ENCODE measurements around the gene CYB5R4.

Gene CYB5R4

DNA sequence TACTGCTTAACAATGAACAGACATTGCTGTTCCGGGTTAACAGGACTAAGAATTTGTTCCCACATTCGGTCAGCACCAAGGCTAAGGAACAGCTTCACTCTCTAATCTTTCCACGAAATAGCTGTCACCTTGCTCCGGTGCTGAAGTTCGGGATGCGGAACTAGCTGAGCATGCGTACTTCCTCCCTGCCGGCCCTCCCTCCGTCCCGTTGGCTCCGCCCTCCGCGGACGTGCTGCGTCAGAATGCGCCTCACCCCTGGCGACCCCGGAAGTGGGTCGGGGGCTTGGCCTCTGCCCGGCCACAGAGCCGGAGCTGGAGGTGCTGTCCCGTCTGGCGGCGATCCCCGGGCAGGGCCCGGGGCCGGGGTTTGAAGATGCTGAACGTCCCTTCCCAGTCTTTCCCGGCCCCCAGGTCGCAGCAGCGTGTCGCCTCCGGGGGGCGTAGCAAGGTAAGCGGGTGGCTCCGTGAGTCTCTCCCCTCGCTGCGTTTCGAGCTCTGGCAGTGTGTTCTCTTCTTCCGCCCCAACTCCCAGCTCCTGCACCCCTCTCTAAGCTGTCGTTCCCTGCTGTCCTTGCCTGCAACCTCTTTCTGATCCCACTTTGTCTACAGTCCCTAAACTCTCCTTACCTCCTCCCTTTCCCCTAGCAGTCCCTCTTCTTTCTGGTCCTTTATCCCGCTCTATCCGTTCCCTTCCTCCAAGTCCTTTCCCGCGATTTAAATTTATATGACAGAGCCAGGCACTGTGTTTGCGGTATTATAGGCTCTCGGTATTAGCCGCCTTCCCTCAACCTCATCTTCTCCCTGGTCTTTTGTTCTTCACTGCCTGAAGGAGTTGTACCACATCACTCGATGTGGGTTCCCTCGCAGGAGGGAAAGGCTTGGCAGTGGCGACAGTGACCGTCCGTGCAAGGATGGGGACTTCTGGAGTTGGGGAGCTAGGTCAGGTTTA lies at the start of gene CYB5R4:
Gene CYB5R4 (plus strand): TSS at position 280 of the 949 bp plus-strand sequence. CDS start 94 bp downstream, at position 374.
- peak; percentile 90 for DNase-seq

DNA sequence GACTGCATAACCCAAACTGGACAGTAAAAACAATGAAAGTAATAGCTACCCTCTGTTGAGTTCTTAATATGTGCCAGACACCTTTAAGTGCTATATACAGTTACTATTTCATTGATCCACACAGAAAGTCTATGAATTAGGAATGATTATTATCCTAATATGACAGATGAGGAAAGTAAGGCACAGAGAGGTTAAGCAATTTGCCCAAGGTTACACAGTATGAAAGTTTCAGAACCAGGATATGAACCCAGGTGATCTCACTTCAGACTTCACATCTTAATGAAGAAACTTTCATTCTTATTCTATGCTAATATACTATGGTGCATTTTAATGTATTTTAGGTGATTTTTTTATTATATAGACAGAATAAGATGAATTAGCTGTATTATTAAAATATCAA lies 46.9 kb upstream of the CYB5R4 start:
- DNase-seq, result no peak

GRCh38 chr6:83815631-83816272 lies 43.7 kb upstream of the CYB5R4 start:
- DNase-seq, result no peak

GRCh38 chr6:83822629-83823169 lies 36.8 kb upstream of the CYB5R4 start:
- no peak for DNase-seq

DNA sequence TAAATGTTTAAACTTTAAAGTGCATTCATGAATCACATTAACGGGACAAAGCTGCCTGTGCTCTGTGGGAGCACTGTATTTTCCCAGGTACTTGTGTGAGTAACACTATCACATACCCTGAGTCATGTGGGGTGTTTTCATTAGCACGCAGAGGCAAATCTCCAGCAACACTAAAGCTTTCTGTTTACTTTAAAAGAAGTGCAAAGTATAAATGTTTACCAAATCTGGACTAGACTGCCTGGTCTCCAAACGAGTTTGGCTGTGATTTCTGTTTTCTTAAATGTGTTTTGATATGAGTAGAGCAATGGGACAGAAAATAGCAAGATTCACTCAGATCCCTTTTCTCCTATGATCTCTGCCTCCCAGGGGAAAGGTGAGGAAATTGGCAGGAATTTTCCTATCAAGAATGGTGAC lies 35.1 kb upstream of the CYB5R4 start:
- DNase-seq, result no peak

- DNase-seq, result no peak
Measured at GRCh38 chr6:83824831-83825230, 34.7 kb upstream of the CYB5R4 start.

DNA sequence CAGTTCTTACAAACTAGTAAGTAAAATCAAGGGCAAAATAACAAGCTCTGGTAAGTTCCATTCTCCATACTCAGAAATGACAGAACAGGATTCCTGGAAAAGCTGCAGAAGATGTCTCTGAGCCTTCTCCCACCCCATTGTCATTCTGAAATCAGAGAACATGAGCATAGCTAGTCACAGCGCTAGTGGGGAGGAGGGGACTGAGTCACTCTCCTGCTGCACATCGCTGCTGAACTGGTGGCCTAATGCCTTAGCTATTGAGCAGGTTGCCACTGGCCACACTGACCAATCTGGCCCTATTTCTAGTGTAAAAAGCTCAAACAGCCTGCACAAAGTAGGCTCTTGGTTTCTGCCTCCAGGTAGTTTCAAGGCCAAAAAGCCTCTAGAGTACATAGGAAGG lies 32.4 kb upstream of the CYB5R4 start:
- no peak for DNase-seq

- no peak for DNase-seq
Measured at GRCh38 chr6:83838727-83839126, 20.8 kb upstream of the CYB5R4 start.

GRCh38 chr6:83844170-83844569 lies 15.3 kb upstream of the CYB5R4 start:
- no peak for DNase-seq

DNA sequence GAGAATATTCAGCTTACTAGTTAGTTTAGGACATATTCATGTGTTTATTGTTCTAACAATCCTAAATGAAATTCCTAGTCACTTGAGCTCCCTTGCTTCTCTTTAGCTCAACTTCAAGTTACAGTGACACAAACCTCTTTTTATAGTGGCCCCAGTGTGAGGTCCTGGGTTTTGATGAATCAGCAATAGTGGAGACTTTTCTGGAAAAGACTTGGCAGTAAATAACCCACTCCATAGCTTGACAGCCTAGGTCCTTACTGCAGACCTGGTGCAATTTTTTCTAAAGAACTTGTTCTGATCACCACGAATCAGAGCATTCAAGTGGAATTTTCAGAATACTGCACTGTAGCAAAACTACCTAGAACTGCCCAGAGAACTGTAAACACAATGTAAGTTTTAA lies 13.2 kb upstream of the CYB5R4 start:
- no peak for DNase-seq

- DNase-seq, result no peak
Measured at GRCh38 chr6:83847179-83847578, 12.3 kb upstream of the CYB5R4 start.

DNA sequence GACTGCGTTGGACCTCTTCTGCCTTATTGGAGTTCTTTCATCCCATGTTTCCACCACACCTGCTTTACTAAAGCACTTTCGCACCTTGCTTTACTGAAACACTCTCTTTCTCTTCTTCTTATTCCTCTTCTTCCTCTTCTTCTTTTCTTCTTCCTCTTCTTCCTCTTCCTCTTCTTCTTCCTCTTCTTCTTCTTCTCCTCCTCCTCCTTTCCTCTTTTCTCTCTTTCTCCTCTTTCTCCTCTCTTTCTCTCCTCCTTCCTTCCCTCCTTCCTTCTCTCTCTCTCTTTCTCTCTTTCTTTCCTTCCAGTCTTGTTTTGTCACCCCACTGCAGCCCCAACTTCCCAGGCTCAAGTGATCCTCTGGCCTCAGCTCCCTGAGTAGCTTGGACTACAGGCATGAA lies 10.4 kb upstream of the CYB5R4 start:
- DNase-seq, result no peak

GRCh38 chr6:83849610-83850009 lies 9.9 kb upstream of the CYB5R4 start:
- DNase-seq, result no peak

DNA sequence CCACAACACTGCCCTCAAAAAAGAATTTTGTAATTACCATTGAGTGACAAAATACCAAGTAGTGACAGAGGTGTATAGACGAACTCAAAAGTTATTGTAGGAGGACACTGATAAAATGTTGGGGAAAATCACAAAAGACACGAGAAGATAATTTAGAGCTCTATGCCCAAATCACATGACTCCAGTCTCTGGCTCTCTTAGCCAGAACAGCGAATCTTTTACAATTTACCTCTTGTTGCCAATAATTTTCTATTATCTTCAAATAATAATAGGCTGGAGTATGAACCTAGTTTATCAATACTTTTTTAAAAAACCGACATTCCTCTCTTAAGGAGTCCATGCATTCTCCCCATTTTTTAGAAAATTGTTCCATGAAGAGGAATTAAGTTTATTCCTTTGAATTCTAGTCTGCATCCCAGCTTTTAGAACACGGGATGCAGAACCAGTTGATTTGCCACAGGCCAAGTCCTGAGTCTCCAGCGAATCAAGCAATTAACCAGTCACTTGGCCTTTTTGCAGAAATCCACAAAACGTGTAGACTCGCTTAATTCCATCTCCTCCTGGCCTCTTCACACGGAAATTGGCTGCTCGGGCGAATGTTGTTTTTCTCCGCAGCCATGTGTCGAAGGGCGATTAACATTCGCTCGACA lies 6.8 kb upstream of the CYB5R4 start:
- no peak for DNase-seq

DNA sequence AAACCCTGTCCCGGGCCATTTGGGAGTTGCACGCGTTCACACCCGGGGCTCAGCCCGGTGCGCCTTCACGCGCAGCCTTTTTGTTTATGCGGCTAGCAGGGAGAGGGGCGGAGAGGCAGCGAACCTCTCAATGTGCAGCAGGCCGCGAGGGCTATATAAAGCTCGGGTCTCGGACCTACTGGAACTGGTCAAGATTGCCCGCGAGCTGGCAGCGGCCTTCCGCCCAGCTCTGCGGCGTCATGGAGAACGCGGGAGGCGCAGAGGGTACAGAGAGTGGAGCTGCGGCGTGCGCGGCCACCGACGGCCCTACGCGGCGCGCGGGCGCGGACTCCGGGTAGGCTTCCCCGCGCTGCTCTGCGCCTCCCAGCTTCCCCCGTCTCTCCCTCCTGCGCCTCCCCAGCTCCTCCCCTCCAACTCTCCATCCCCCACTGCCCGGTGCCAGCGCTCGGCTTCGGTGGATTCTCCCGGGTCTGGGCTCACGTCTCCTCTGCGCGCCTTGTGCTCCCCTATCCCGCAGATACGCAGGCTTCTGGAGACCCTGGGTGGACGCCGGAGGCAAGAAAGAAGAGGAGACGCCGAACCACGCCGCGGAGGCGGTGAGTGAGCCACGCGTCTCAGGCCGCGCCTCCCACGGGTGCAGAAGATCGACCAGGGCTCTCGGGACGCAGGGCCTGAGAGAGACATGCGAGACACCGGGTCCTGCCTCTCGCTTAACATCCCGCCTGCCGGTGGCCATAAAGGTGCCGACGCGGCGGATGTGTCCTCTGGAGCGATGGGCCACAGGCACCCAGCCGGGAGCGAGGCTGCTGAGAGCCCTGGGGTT lies 6.1 kb upstream of the CYB5R4 start, which contains the start of gene RIPPLY2:
Gene RIPPLY2 (plus strand): TSS at position 183 of the 823 bp plus-strand sequence. CDS start 57 bp downstream, at position 240.
- no peak for DNase-seq

DNA sequence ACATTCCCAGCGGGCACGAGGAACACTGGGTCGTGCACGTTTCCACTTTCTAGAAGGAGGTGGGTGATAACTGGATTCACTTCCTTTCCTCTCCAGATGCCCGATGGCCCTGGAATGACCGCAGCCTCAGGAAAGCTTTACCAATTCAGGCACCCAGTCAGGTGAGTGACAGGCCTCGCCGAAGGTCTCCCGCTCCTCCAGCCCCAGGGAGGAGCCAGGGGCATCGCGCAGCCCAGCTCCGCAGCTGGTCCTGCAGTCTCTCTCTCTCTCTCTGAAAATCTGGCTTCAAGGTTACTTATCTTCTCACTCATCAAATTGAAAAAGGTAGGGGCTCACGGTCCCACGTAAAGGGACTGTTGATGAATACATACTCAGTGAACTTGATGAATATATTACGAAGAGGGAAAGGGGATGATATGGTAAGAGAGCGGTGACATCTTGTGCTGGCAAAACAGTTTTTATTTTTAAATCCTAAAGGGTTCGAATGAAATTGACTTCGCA lies 5.4 kb upstream of the CYB5R4 start:
- no peak for DNase-seq

DNA sequence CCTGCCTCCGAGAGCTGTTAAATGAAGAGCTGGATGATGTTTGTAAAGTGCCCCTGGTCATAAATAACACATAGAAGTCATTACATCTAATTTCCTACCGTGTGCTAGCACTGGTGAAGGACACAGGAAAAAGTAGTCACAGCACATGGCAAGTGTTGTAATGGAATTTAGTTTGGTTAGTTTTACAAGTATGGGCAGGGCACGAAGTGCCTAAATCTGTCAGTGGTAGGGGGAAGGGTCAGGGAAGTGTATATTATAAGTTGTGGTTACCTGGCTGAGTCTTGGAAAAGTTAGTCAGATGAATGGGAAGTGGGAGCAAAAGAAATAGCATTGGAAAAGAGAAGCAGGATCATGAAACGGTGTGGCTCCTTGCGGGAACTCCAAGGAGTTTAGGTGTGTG lies 4.7 kb upstream of the CYB5R4 start:
- no peak for DNase-seq

GRCh38 chr6:83860359-83860755 lies 868 bp downstream of the CYB5R4 start:
- DNase-seq, result no peak

DNA sequence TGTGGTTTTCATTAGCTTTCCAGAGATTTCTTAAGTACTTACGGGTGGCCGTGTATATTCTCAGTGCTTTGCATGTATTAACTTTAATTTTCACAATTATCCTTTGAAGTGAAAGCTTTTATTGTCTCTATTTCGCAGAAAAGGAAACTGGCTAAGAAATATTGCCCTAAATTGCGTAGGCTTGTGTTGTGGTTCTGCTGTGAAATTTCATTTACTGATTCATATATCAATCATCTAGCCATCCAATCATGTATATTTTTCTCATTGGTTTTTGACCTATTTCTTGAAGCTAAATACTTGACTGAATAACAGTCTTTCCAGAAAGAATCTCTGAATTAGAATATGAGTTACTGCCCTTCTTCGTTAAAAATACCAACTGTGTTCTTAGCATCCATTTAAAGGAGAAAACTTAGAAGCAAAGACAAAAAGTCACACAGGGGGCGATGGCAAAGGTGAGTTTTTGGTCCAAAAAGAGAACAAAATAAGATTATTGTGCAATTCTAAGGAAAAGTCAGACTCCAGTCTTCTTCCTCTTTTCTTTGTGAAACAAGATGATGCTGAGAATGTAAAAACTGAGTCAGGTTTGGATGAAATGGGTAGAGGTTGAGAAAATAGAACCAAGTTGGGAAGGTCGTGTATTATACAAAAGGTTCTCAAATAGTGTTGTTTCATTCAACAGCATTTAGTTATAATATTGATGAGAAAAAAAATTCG lies 1.4 kb downstream of the CYB5R4 start:
- no peak for DNase-seq

GRCh38 chr6:83862776-83863471 lies 3.4 kb downstream of the CYB5R4 start:
- no peak for DNase-seq

GRCh38 chr6:83867043-83867442 lies 7.6 kb downstream of the CYB5R4 start:
- DNase-seq, result no peak
